Stomach (tissue), 4 donors: ENCODE results near the gene IDH1.

ENCODE experiments used
- CTCF ChIP-seq, 7 experiments: fragments of 450-650 bp in 4 of 7; fragments of 200-600 bp in 3 of 7; sonication (generic) in 3 of 7; IDR thresholded peaks; one replicate each; pipeline ENCODE4 v1.5.1; 2016 to 2019; ENCODE audit warnings: antibody characterized with exemption in 7 of 7, control low read depth in 2 of 7, mild to moderate bottlenecking in 1 of 7
- EP300 ChIP-seq: sonication (generic); formaldehyde crosslinking; IDR thresholded peaks from one replicate; pipeline ENCODE4 v1.6.1; 2017; ENCODE audit warnings: antibody characterized with exemption
- POLR2A ChIP-seq, 4 donors: fragments of 450-650 bp; IDR thresholded peaks; one replicate each; pipeline ENCODE4 v1.6.1; 2016; ENCODE audit warnings: antibody characterized with exemption in 4 of 4, control low read depth in 2 of 4, mild to moderate bottlenecking in 1 of 4, moderate library complexity in 1 of 4
- POLR2AphosphoS5 ChIP-seq, 3 donors: sonication (generic); formaldehyde crosslinking; IDR thresholded peaks; one replicate each; pipeline ENCODE4 v1.6.1; 2016; ENCODE audit warnings: antibody characterized with exemption in 3 of 3

DNA sequence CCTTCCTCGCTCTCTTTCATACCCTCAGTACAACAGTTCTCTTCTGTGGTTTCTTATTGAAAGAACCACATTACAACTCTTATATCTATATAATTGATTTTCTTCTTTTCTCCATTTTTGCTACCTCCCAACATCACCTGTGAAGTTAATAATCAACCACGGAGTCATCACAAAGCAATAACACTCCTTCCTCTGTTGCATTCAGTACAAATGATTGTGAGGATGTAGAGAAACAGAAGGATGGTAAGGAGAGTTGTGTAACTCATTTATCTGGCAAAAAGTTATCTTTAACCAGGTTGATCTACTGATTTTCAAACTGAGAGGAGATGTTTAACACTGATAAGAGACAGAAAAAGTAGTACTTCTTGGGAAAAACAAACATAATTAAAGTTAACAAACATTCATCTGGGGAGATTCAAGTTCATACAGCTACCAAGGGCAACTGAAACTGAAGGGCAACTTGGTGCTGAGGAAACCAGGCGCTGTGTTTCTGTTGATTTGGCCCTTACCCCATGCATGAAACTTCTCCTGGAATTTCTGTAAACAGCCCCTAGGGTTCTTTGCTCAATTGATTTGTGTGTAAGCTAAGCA, 14.2 kb downstream of the IDH1 start:
- TF ChIP-seq CTCF (IDR thresholded peaks at IDR 0.05) (no peak), POLR2AphosphoS5 (IDR thresholded peaks at IDR 0.05) (no peak), POLR2A (IDR thresholded peaks at IDR 0.05) (no peak), EP300 (no peak)
